ENCODE results near the gene AP2B1.

Gene AP2B1

GRCh38 chr17:35731917-35732805, 145.0 kb downstream of the AP2B1 start:
- no peak for DNase-seq

DNA sequence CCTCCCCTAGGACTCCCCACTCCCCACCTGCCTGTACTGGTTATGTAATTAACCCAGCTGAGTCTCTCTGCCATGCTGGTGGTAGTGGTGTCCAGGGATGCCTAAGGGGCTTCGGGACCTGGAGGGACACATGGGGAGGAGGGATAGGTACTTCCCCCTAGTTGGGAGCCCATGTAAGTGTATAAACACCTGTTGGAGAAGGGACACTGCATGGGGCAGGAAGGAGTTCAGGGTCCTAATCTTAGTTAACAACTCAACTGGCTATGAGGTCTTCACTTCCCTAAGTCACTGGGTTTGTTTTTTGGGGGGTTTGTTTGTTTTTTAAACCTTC, 145.6 kb downstream of the AP2B1 start:
- DNase-seq, result no peak

DNA sequence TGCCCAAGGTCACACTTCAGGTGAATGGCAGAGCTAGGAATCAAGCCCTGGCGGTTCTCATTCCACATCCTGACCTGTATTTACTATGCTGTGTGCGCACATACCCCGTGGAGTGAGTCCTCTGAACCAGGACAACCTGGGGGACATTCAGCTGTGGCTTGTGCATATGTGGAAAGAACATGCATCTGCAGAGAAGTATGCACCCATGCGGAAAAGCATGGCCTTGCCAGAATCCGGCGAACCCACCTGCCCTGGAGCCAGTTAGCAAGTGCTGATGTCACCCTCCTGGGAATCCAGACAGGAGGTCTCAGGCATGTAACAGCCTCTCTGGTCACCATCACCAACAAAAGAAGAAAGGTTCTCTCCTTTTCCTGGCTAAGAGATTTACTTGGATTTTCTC, 146.2 kb downstream of the AP2B1 start:
- DNase-seq, result no peak

GRCh38 chr17:35734396-35734795, 147.3 kb downstream of the AP2B1 start:
- DNase-seq, result no peak

GRCh38 chr17:35735036-35735805, 148.1 kb downstream of the AP2B1 start:
- DNase-seq, result no peak

DNA sequence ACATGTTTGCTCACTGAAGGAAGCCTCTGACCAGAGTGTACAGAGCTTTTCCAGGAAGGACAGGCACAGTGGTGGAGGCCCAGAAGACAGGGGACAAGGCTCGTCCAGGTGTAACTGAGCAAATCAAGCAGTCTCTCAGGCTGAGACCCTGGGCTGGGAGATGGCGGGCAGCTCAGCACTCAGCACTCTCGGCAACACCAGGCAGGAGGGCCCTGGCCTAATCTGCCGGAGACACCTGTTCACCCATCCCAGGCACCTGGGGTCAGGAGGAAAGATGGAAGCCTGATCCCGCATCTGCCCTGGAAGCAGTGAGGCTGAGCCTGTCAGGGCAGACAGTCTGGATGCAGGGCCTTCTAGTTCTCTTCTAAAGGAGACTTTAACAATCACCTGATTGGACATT, 149.1 kb downstream of the AP2B1 start:
- DNase-seq, result no peak

GRCh38 chr17:35738519-35739133, 151.5 kb downstream of the AP2B1 start:
- no peak for DNase-seq

DNA sequence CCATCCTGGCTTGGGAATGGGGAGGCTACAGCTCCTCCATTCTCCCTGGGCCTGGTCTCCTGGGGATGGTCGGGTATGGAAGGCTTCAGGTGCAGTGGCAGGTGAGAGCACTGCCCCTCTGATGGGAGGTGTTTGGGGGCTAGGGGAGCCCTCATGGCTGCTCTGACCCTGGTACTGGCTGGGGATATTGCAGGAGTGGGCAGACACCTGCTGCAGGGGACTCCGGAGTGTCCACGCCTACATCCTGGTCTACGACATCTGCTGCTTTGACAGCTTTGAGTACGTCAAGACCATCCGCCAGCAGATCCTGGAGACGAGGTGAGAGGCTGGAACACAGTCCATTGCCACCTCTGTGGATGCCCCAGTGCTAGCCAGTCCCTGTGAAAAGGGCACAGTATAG, 153.1 kb downstream of the AP2B1 start:
- no peak for DNase-seq

GRCh38 chr17:35740997-35741931, 154.1 kb downstream of the AP2B1 start:
- no peak for DNase-seq

DNA sequence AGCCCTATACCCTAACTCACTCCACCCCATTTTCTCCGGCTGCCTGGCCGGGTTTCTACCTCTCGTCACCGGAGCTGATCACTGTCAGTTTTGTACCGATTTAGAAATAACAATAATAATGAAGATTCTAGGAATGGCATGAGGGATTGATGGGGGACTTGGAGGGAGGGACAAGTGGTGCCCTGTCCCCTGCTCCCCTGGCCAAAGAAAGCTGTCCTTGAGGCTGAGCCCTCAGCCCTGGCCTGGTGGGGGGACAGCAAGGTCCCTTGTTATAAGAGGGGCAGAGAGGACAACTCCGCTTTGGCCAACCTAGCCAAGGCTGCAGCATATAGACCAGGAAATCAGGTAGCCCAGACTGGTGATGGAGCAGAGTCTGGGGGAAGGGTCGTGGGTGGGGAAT, 155.4 kb downstream of the AP2B1 start:
- no peak for DNase-seq

DNA sequence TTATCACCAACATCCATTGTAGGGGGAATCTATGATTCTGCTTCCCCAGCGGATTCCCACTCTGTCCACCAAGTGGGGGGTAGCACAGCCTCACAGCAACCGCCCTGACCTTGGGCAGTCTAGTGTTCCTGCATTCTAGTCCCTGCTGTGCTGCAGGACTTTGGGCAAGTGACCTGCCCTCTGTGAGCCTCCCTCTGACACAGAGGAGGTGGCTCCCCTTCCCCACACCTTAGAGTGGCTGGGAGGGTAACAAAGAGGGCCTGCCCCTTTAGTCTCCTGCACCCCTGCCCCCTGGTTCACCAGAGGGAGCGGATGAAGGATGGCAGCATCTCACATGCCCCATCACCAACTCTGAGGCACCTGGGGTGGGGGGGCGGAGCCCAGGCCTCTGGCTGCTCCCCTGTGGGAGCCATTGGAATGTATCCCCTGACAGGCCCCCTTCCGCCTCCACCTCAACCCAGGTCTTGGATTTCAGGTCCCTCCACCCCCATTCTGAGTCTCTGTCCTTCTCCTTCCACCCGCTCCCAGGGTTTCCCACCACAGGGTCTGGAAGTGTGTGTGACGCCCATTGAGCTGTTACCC, 155.9 kb downstream of the AP2B1 start:
- no peak for DNase-seq

GRCh38 chr17:35743626-35744328, 156.7 kb downstream of the AP2B1 start:
- no peak for DNase-seq

DNA sequence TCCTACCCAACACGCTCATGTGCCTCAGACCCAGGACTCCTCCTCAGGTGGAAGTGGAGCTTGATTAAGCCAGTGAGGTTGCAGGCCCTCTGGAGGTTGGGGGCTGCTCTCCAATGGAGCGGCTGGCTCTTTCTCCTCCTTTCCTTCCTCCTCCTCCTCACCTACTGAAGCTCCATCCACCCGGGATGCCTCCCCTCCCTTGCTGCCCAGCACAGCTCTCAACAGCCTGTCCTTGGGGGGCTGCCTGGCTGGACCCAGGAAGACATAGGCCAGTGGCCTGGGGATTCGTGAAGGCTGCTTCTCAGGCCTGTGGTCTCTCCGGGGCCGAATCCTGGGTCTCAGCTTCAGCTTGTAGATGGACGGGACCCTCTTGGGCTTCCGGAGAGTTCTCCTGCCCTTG, 157.7 kb downstream of the AP2B1 start:
- DNase-seq, result no peak

DNA sequence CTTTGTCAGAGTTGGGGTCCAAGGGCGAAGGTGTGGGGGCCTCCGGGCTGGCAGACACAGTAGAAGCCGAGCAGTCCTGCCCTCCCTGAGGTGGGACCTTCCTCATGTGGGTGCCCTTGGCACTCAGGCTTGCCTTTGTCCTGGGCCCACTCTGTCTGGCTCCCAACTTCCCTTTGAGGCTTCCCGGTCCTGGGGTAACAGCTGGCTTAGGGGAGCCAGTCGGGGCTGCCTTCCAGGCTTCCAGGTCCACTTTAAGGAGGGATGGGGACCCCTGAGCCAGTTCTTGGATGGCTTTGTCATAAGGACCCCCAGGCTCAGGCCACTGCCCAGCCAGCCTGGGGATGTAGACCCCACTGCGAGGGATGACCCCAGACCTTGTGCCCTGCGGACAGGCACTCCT, 158.1 kb downstream of the AP2B1 start:
- DNase-seq, result no peak

DNA sequence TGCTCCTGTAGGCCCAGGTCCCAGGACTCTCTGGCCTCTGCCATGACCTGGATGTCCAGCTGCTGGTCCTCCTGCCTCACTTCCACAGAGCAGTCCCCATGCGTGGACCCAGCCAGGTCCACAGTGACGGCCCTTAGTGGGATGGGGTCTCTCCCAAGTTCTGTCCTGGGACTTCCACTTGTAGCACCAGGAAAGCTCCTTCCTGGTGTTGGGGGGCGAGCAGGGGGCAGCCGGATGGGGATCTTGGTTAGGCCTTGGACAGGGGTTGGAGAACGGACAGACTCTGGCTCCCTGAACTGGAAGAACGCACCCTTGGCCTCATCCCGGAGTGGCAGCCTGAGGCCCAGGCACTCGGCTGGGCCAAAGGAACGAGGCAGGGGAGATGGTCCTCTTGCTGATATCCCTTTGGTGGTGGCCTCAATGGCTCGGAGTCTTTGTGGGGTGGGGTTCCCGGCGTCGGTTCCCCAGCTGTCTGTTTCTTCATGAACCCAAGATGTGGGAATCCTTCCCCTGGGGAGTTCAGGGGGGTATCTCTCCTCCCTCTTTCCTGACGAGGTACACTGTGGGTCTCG, 158.7 kb downstream of the AP2B1 start:
- DNase-seq, result no peak

DNA sequence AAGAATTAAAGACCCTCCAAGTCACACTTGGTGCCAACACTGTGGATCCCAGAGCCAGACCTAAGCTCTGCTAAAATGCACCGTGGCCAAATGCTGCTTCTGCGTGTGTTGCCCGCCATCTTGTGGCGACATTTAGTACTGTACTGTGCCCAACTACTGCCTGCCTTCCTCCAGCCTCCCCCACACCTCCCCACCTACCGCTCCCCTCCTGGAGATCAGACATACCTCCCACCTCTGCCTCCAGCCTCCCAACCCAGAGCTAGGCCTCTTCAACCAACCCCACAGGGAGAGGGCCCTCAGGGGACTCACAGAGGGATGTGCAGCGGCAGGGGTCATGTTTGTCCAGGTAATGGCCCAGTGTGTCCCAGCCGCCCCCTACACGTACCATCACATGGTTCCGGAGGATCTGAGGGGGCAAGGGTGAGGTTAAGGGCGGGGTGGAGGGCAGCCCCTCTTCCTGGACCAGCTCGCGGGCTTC, 160.5 kb downstream of the AP2B1 start:
- DNase-seq, result peak; percentile 41

- no peak for DNase-seq
Observed at GRCh38 chr17:35748341-35748841, 161.3 kb downstream of the AP2B1 start.

GRCh38 chr17:35748979-35749378, 161.9 kb downstream of the AP2B1 start:
- DNase-seq, result no peak

DNA sequence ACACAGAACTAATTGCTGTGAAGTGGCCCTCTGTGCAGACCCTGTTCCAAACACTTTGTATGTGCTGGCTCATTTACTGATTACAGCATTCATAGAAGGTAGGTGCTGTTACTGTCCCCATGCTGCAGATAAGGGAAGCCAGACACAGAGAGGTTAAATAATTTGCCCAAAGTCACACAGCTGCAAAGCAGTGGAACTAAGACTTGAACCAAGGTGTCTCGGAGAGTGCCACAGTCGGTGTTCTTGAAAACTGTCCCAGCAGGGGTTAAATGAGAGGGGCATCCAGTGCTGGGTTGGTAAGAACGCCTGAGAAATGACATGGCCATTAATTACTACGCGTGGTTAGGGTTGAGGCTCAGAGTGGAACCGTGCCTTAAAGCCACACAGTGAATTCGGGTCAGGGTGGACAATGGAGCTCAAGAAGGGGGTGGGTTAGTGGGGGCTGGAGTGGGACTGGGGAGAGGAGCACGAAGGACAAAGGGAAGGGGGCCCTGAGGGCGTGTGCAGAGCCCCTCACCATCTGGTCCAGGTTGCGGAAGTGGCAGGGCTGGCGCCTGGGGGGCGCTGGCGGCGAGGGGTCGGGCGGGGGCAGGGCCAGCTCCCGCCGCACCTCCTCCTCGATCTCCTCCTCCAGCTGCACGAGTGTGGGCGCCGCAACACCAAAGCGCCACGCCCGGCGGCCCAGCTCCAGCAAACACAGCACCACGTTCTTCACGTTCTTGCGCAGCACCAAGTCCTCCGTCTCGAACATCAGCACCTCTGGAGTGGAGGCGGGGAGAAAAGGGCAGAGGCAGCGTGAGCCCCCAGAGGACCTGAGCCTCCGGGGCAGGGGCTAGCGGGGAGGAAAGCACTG, 162.7 kb downstream of the AP2B1 start:
- DNase-seq, result no peak

Measured in DMS 273 treated with DMSO at 0.1 percent for 48 hours (cell line).